Effector memory CD4-positive, alpha-beta T cell (primary cell): ENCODE data around the gene TTLL12.

Source experiments
- DNase-seq, 3 donors: peaks; one replicate each; pipeline ENCODE4 v3.0.0-alpha.2; 2020
- H3K27ac ChIP-seq: 2 replicates; pipeline ENCODE4 v1.7.0; 2013; ENCODE audit warnings: mild to moderate bottlenecking, low read length, moderate library complexity; ENCODE audit not compliant: insufficient read depth, poor library complexity, severe bottlenecking
- H3K27me3 ChIP-seq: replicated peaks from 2 replicates; pipeline ENCODE4 v1.7.0; 2013; ENCODE audit warnings: mild to moderate bottlenecking, low read length; ENCODE audit not compliant: insufficient read depth, control insufficient read depth, poor library complexity, severe bottlenecking
- H3K36me3 ChIP-seq: 2 replicates; pipeline ENCODE4 v1.7.0; 2013; ENCODE audit warnings: mild to moderate bottlenecking, low read length, moderate library complexity; ENCODE audit not compliant: control insufficient read depth, insufficient read depth
- H3K4me1 ChIP-seq: 2 replicates; pipeline ENCODE4 v1.7.0; 2013; ENCODE audit warnings: low read length, mild to moderate bottlenecking; ENCODE audit not compliant: control insufficient read depth, insufficient read depth, poor library complexity, severe bottlenecking
- H3K4me3 ChIP-seq: 2 replicates; pipeline ENCODE4 v1.7.0; 2013; ENCODE audit warnings: low read length, low read depth, mild to moderate bottlenecking; ENCODE audit not compliant: insufficient read depth, poor library complexity, severe bottlenecking
- H3K9me3 ChIP-seq: 2 replicates; pipeline ENCODE4 v1.7.0; 2013; ENCODE audit warnings: mild to moderate bottlenecking, low read length, moderate library complexity; ENCODE audit not compliant: control insufficient read depth

The TTLL12 gene

GRCh38 chr22:43185860-43186261 lies 1.1 kb downstream of the TTLL12 start:
- no peak for DNase-seq
- Histone ChIP-seq H3K27ac (peak overlapping the region; percentile 75), H3K36me3 (no peaks in the 10 kb centered on the region), H3K27me3 (no peaks in the 10 kb centered on the region), H3K9me3 (no peaks in the 10 kb centered on the region), H3K4me1 (peaks cover 12% of the 10 kb centered on the region), H3K4me3 (peak overlapping the region; percentile 46)

- H3K27ac ChIP-seq: no peak overlapping the region
- no peak overlapping the region for H3K4me3 ChIP-seq
- no peaks in the 10 kb centered on the region for H3K9me3 ChIP-seq
- H3K27me3 ChIP-seq: no peaks in the 10 kb centered on the region
- no peak for DNase-seq
- H3K4me1 ChIP-seq: peaks cover 12% of the 10 kb centered on the region
- H3K36me3 ChIP-seq: peaks cover 14% of the 10 kb centered on the region
Measured at GRCh38 chr22:43183496-43184277, 3.2 kb downstream of the TTLL12 start.

GRCh38 chr22:43182726-43183125 lies 4.2 kb downstream of the TTLL12 start:
- no peak for DNase-seq
- Histone ChIP-seq H3K36me3 (peaks cover 14% of the 10 kb centered on the region), H3K4me1 (peaks cover 8% of the 10 kb centered on the region), H3K27me3 (no peaks in the 10 kb centered on the region), H3K9me3 (no peaks in the 10 kb centered on the region), H3K4me3 (no peak overlapping the region), H3K27ac (no peak overlapping the region)

- Histone ChIP-seq H3K27me3 (no peaks in the 10 kb centered on the region), H3K4me1 (peaks cover 8% of the 10 kb centered on the region), H3K27ac (no peak overlapping the region), H3K9me3 (no peaks in the 10 kb centered on the region), H3K36me3 (peaks cover 14% of the 10 kb centered on the region), H3K4me3 (no peak overlapping the region)
- DNase-seq: no peak
Measured at GRCh38 chr22:43182118-43182517, 4.8 kb downstream of the TTLL12 start.

- H3K9me3 ChIP-seq: no peaks in the 10 kb centered on the region
- no peak for DNase-seq
- no peaks in the 10 kb centered on the region for H3K27me3 ChIP-seq
- peaks cover 8% of the 10 kb centered on the region for H3K4me1 ChIP-seq
- no peak overlapping the region for H3K4me3 ChIP-seq
- no peak overlapping the region for H3K27ac ChIP-seq
- H3K36me3 ChIP-seq: peaks cover 14% of the 10 kb centered on the region
Measured at GRCh38 chr22:43181321-43182076, 5.4 kb downstream of the TTLL12 start.

GRCh38 chr22:43180670-43181069 lies 6.3 kb downstream of the TTLL12 start:
- Histone ChIP-seq H3K4me3 (no peak overlapping the region), H3K27ac (no peak overlapping the region), H3K4me1 (peaks cover under 1% of the 10 kb centered on the region), H3K36me3 (peaks cover 18% of the 10 kb centered on the region), H3K27me3 (no peaks in the 10 kb centered on the region), H3K9me3 (no peaks in the 10 kb centered on the region)
- DNase-seq: no peak

GRCh38 chr22:43179911-43180195 lies 7.1 kb downstream of the TTLL12 start:
- Histone ChIP-seq H3K4me1 (no peaks in the 10 kb centered on the region), H3K27me3 (no peaks in the 10 kb centered on the region), H3K9me3 (no peaks in the 10 kb centered on the region), H3K36me3 (peaks cover 24% of the 10 kb centered on the region), H3K27ac (no peak overlapping the region), H3K4me3 (no peak overlapping the region)
- DNase-seq: no peak

- H3K4me3 ChIP-seq: no peak overlapping the region
- H3K9me3 ChIP-seq: no peaks in the 10 kb centered on the region
- peaks cover 25% of the 10 kb centered on the region for H3K36me3 ChIP-seq
- no peaks in the 10 kb centered on the region for H3K4me1 ChIP-seq
- H3K27me3 ChIP-seq: no peaks in the 10 kb centered on the region
- no peak overlapping the region for H3K27ac ChIP-seq
- no peak for DNase-seq
Measured at GRCh38 chr22:43179146-43179910, 7.6 kb downstream of the TTLL12 start.

- Histone ChIP-seq H3K36me3 (peaks cover 35% of the 10 kb centered on the region), H3K27ac (no peak overlapping the region)
Measured at GRCh38 chr22:43177479-43177878, 9.5 kb downstream of the TTLL12 start.

GRCh38 chr22:43176090-43176489 lies 10.8 kb downstream of the TTLL12 start:
- DNase-seq: no peak
- H3K4me3 ChIP-seq: no peak overlapping the region
- H3K4me1 ChIP-seq: no peaks in the 10 kb centered on the region
- H3K36me3 ChIP-seq: peaks cover 44% of the 10 kb centered on the region
- no peaks in the 10 kb centered on the region for H3K27me3 ChIP-seq
- no peak overlapping the region for H3K27ac ChIP-seq
- no peaks in the 10 kb centered on the region for H3K9me3 ChIP-seq

More at GRCh38 chr22:43177479-43177878, 9.5 kb downstream of the TTLL12 start:
- no peak overlapping the region for H3K4me3 ChIP-seq
- H3K27me3 ChIP-seq: no peaks in the 10 kb centered on the region
- no peaks in the 10 kb centered on the region for H3K4me1 ChIP-seq
- DNase-seq: no peak
- no peaks in the 10 kb centered on the region for H3K9me3 ChIP-seq
